H9 (cell line): ENCODE data around the gene C14orf132. TPM values are rescaled to one million over a fixed set of nuclear protein-coding genes. Genes with fewer than 3 reads are reported as not detected.
"Not testable (repeated sequence)": the region's sequence is repeated elsewhere in the genome, so short reads cannot be mapped to it uniquely, and the experiment has no call there.

ENCODE experiments used
- DNase-seq: peaks from one replicate; pipeline ENCODE4 v3.0.0-alpha.2; 2017
- H2AFZ ChIP-seq: one replicate; pipeline ENCODE4 v1.6.1; 2013; ENCODE audit warnings: mild to moderate bottlenecking, low read length, control low read depth, moderate library complexity
- H2AK5ac ChIP-seq: 2 replicates; pipeline ENCODE4 v1.6.1; 2013; ENCODE audit warnings: low read length, control low read depth, mixed read lengths; ENCODE audit not compliant: insufficient read length
- H2BK120ac ChIP-seq: one replicate; pipeline ENCODE4 v1.6.1; 2013; ENCODE audit warnings: low read depth, mild to moderate bottlenecking, low read length, control low read depth, inconsistent platforms; ENCODE audit not compliant: poor library complexity, severe bottlenecking
- H2BK12ac ChIP-seq: 2 replicates; pipeline ENCODE4 v1.6.1; 2013; ENCODE audit warnings: low read length, control low read depth, mixed read lengths, low read depth; ENCODE audit not compliant: insufficient read length
- H2BK15ac ChIP-seq: 2 replicates; pipeline ENCODE4 v1.6.1; 2013; ENCODE audit warnings: low read depth, low read length, control low read depth
- H2BK20ac ChIP-seq: one replicate; pipeline ENCODE4 v1.6.1; 2013; ENCODE audit warnings: low read depth, mild to moderate bottlenecking, low read length, control low read depth, inconsistent platforms; ENCODE audit not compliant: poor library complexity, severe bottlenecking
- H2BK5ac ChIP-seq: 2 replicates; pipeline ENCODE4 v1.6.1; 2013; ENCODE audit warnings: low read length, control low read depth, mixed read lengths; ENCODE audit not compliant: insufficient read length
- H3K14ac ChIP-seq: 2 replicates; pipeline ENCODE4 v1.6.1; 2013; ENCODE audit warnings: low read length, control low read depth; ENCODE audit not compliant: insufficient read depth
- H3K18ac ChIP-seq: 2 replicates; pipeline ENCODE4 v1.6.1; 2013; ENCODE audit warnings: low read depth, mild to moderate bottlenecking, mixed read lengths, low read length, control low read depth; ENCODE audit not compliant: insufficient read length
- H3K23ac ChIP-seq: 2 replicates; pipeline ENCODE4 v1.6.1; 2013; ENCODE audit warnings: low read length, control low read depth, mixed read lengths, low read depth; ENCODE audit not compliant: insufficient read length
- H3K23me2 ChIP-seq: 2 replicates; pipeline ENCODE4 v1.6.1; 2013; ENCODE audit warnings: low read depth, mild to moderate bottlenecking, mixed read lengths, low read length, control low read depth; ENCODE audit not compliant: insufficient read length, poor library complexity, severe bottlenecking
- H3K27ac ChIP-seq: 2 replicates; pipeline ENCODE4 v1.5.1; 2013; ENCODE audit warnings: low read length, control low read depth, mixed read lengths, low read depth; ENCODE audit not compliant: insufficient read length
- H3K27me3 ChIP-seq: 2 replicates; pipeline ENCODE4 v1.6.1; 2013; ENCODE audit warnings: low read length, control low read depth, inconsistent platforms; ENCODE audit not compliant: insufficient read depth
- H3K4ac ChIP-seq: 2 replicates; pipeline ENCODE4 v1.6.1; 2013; ENCODE audit warnings: low read depth, mild to moderate bottlenecking, control low read depth, inconsistent platforms, low read length, moderate library complexity
- H3K4me1 ChIP-seq: 2 replicates; pipeline ENCODE4 v1.6.1; 2013; ENCODE audit warnings: low read length, control low read depth, inconsistent platforms; ENCODE audit not compliant: insufficient read depth
- H3K4me2 ChIP-seq: 2 replicates; pipeline ENCODE4 v1.6.1; 2013; ENCODE audit warnings: low read length, control low read depth, mixed read lengths; ENCODE audit not compliant: insufficient read length, insufficient read depth
- H3K56ac ChIP-seq: 2 replicates; pipeline ENCODE4 v1.6.1; 2013; ENCODE audit warnings: low read depth, mild to moderate bottlenecking, mixed read lengths, low read length, control low read depth; ENCODE audit not compliant: insufficient read length
- H3K79me1 ChIP-seq: 2 replicates; pipeline ENCODE4 v1.6.1; 2013; ENCODE audit warnings: low read depth, mild to moderate bottlenecking, moderate library complexity, low read length, control low read depth, inconsistent platforms; ENCODE audit not compliant: insufficient read depth, poor library complexity, severe bottlenecking
- H3K79me2 ChIP-seq: 2 replicates; pipeline ENCODE4 v1.6.1; 2013; ENCODE audit warnings: low read length, control low read depth, inconsistent platforms; ENCODE audit not compliant: insufficient read depth
- H3K9ac ChIP-seq: 2 replicates; pipeline ENCODE4 v1.6.1; 2013; ENCODE audit warnings: low read length, control low read depth, mixed read lengths; ENCODE audit not compliant: insufficient read length; ENCODE audit errors: extremely low read depth
- H3K9me3 ChIP-seq: one replicate; pipeline ENCODE4 v1.6.1; 2013; ENCODE audit warnings: low read depth, low read length, inconsistent platforms; ENCODE audit not compliant: control insufficient read depth
- H3T11ph ChIP-seq: one replicate; pipeline ENCODE4 v1.6.1; 2013; ENCODE audit warnings: mild to moderate bottlenecking, low read length, control low read depth, inconsistent platforms
- H4K20me1 ChIP-seq: one replicate; pipeline ENCODE4 v1.6.1; 2013; ENCODE audit not compliant: control insufficient read depth, insufficient read length, insufficient read depth
- H4K5ac ChIP-seq: 2 replicates; pipeline ENCODE4 v1.6.1; 2013; ENCODE audit warnings: low read depth, mild to moderate bottlenecking, mixed read lengths, low read length, control low read depth; ENCODE audit not compliant: insufficient read length
- H4K8ac ChIP-seq: replicated peaks from 2 replicates; pipeline ENCODE4 v1.6.1; 2013; ENCODE audit warnings: low read length, control low read depth, mixed read lengths, low read depth; ENCODE audit not compliant: insufficient read length
- H4K91ac ChIP-seq: 2 replicates; pipeline ENCODE4 v1.6.1; 2013; ENCODE audit warnings: low read depth, mild to moderate bottlenecking, moderate library complexity, mixed read lengths, low read length, control low read depth; ENCODE audit not compliant: insufficient read length
- H3K27ac Mint-ChIP-seq, 3 experiments: 2 replicates in 2 of 3; 3 replicates in 1 of 3; pipeline ENCODE4 v1.8.0; 2020 to 2021; ENCODE audit warnings: mixed read lengths in 3 of 3, mild to moderate bottlenecking in 1 of 3, moderate library complexity in 1 of 3
- H3K27me3 Mint-ChIP-seq: 2 replicates; pipeline ENCODE4 v1.8.0; 2021; ENCODE audit warnings: low read depth, mild to moderate bottlenecking, moderate library complexity, mixed read lengths
- H3K36me3 Mint-ChIP-seq, 3 experiments: 2 replicates in 2 of 3; 3 replicates in 1 of 3; pipeline ENCODE4 v1.8.0; 2020 to 2021; ENCODE audit warnings: low read depth in 3 of 3, mixed read lengths in 3 of 3; ENCODE audit not compliant: insufficient read depth in 1 of 3
- H3K4me1 Mint-ChIP-seq, 2 experiments: 2 replicates each; pipeline ENCODE4 v1.8.0; 2020; ENCODE audit warnings: mixed read lengths in 2 of 2
- H3K4me3 Mint-ChIP-seq, 2 experiments: 2 replicates in 1 of 2; 3 replicates in 1 of 2; pipeline ENCODE4 v1.8.0; 2020 to 2021; ENCODE audit warnings: mild to moderate bottlenecking in 2 of 2, mixed read lengths in 2 of 2, moderate library complexity in 1 of 2
- H3K9me3 Mint-ChIP-seq, 2 experiments: 2 replicates in 1 of 2; 3 replicates in 1 of 2; pipeline ENCODE4 v1.8.0; 2020; ENCODE audit warnings: mild to moderate bottlenecking in 2 of 2, mixed read lengths in 2 of 2, moderate library complexity in 1 of 2
- WGBS: extraction: QIAGEN DNeasy Blood & Tissue Kit; methylation state at CpG from one replicate; pipeline ENCODE4 v1.1.7; 2013; ENCODE audit warnings: missing lambda C conversion rate, low lambda C conversion rate, mixed read lengths; ENCODE audit not compliant: insufficient read length; ENCODE audit errors: extremely low coverage; 5-methylcytosine and 5-hydroxymethylcytosine counted together
- total RNA-seq: library from RNA; stranded (reverse); gene quantifications from 2 replicates; pipeline ENCODE4 v1.2.1, GENCODE V29; 2021
- TF ChIP-seq, protein P1 (sequence below): fragments of 200-600 bp; sonication (generic); conservative IDR thresholded peaks from 3 replicates; pipeline ENCODE4 v1.8.0; 2021; ENCODE audit warnings: antibody characterized with exemption, mild to moderate bottlenecking

Gene C14orf132
- total RNA-seq, 1 experiment from 2014 or later = 5.7 TPM

DNA sequence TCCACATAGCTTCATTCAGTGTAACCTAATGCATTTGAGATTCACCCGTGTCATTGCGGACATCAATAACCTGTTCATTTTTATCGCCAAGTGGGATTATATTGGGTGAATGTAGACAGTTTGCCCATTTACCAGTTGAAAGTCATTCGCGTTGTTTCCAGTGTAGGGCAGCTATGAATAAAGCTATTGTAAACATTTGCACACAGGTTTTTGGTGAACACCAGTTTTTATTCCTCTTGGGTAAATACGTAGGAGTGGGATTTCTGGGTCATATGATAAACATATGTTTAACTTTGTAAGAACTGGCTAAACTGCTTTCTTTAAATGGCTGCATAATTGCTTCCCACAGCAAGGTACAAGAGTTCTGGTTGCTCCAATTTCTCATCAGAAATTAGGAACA lies 33.6 kb downstream of the C14orf132 start:
- Histone ChIP-seq H3K4me1 (no peaks in the 10 kb centered on the region), H3K79me1 (no peaks in the 10 kb centered on the region), H3K23ac (no peak overlapping the region), H2BK5ac (no peak overlapping the region), H3K4ac (no peak overlapping the region), H3T11ph (no peak overlapping the region), H3K56ac (no peak overlapping the region), H2AK5ac (no peak overlapping the region), H2BK20ac (no peak overlapping the region), H2BK12ac (no peak overlapping the region), H3K4me2 (no peak overlapping the region), H3K18ac (no peak overlapping the region), H4K91ac (no peak overlapping the region), H3K27me3 (no peaks in the 10 kb centered on the region), H3K23me2 (no peaks in the 10 kb centered on the region), H3K9ac (no peak overlapping the region), H3K79me2 (no peaks in the 10 kb centered on the region), H4K5ac (no peak overlapping the region), H2BK120ac (no peak overlapping the region), H3K14ac (no peak overlapping the region), H2AFZ (no peak overlapping the region), H2BK15ac (no peak overlapping the region), H3K9me3 (no peaks in the 10 kb centered on the region), H4K20me1 (no peaks in the 10 kb centered on the region), H3K27ac (no peak overlapping the region), H4K8ac (no peak overlapping the region)
- Mint-ChIP-seq H3K4me1 (peaks cover 0 to under 1% of the 10 kb centered on the region in 2 experiments; a peak in 1 of 4 replicates), H3K27ac (no peak overlapping the region), H3K4me3 (no peak overlapping the region), H3K9me3 (peaks cover 3 to 4% of the 10 kb centered on the region in 2 experiments; a peak in 2 of 5 replicates), H3K36me3 (peaks cover 0 to 12% (median 5%) of the 10 kb centered on the region in 3 experiments; a peak in 4 of 7 replicates), H3K27me3 (no peaks in the 10 kb centered on the region; the same call in 1 of the 2 replicates)
- WGBS = no CpG with 5 or more reads among the region's 6 CpGs
- DNase-seq = no peak
- TF ChIP-seq, protein P1, sequence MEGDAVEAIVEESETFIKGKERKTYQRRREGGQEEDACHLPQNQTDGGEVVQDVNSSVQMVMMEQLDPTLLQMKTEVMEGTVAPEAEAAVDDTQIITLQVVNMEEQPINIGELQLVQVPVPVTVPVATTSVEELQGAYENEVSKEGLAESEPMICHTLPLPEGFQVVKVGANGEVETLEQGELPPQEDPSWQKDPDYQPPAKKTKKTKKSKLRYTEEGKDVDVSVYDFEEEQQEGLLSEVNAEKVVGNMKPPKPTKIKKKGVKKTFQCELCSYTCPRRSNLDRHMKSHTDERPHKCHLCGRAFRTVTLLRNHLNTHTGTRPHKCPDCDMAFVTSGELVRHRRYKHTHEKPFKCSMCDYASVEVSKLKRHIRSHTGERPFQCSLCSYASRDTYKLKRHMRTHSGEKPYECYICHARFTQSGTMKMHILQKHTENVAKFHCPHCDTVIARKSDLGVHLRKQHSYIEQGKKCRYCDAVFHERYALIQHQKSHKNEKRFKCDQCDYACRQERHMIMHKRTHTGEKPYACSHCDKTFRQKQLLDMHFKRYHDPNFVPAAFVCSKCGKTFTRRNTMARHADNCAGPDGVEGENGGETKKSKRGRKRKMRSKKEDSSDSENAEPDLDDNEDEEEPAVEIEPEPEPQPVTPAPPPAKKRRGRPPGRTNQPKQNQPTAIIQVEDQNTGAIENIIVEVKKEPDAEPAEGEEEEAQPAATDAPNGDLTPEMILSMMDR = no peak

DNA sequence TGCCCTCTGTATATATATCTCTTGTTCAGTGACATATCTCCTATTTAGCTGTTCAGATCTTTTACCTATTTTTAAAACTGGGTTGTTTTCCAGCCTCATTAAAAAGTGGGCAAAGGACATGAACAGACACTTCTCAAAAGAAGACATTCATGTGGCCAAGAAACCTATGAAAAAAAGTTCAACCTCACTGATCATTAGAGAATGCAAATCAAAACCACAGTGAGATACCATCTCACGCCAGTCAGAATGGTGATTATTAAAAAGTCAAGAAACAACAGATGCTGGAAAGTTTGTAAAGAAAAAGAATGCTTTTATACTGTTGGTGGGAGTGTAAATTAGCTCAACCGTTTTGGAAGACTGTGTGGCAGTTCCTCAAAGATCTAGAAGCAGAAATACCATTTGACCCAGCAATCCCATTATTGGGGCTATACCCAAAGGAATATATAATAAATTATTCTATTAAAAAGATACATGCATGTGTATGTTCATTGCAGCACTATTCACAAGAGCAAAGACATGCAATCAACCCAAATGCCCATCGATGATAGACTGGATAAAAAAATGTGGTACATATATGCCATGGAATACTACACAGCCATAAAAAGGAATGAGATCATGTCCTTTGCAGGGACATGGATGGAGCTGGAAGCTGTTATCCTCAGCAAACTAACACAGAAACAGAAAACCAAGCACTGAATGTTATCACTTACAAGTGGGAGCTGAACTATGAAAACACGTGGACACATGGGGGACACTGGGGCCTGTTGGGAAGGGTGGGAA lies 34.3 kb downstream of the C14orf132 start:
- peaks cover 0 to 12% (median 5%) of the 10 kb centered on the region in 3 experiments; a peak in 4 of 7 replicates for H3K36me3 Mint-ChIP-seq
- H2AFZ ChIP-seq, H3K56ac ChIP-seq, H4K5ac ChIP-seq, H2BK12ac ChIP-seq, H4K20me1 ChIP-seq, H3K9ac ChIP-seq, H3K4me2 ChIP-seq, H3K4ac ChIP-seq, H3K4me1 Mint-ChIP-seq, H2BK20ac ChIP-seq, H3K4me1 ChIP-seq, H2AK5ac ChIP-seq, H3K79me2 ChIP-seq, H3K18ac ChIP-seq, H2BK5ac ChIP-seq, H2BK15ac ChIP-seq, H3K79me1 ChIP-seq, H2BK120ac ChIP-seq, H3K23ac ChIP-seq, H4K8ac ChIP-seq, H3K27me3 ChIP-seq, H3K9me3 ChIP-seq, H3K14ac ChIP-seq, H3K27ac ChIP-seq, H3T11ph ChIP-seq, DNase-seq, H3K27ac Mint-ChIP-seq, H3K27me3 Mint-ChIP-seq, H4K91ac ChIP-seq, H3K9me3 Mint-ChIP-seq, H3K23me2 ChIP-seq: not testable (repeated sequence)
- no CpG with 5 or more reads among the region's 4 CpGs for WGBS
- peak overlapping the region in 1 of 2 experiments; percentile 43; a peak in 1 of 5 replicates for H3K4me3 Mint-ChIP-seq
